Measurements from ENCODE around the gene FRMD4A. TPM values are rescaled to one million over a fixed set of nuclear protein-coding genes. Genes with fewer than 3 reads are reported as not detected.

Gene FRMD4A
- total RNA-seq, 1 donor from 2014 or later = 23.0 TPM

- DNase-seq (ENCODE audit: low read depth) = peak; percentile 89
These were observed 644.4 kb downstream of the FRMD4A start for GRCh38 chr10:13686331-13686752.

GRCh38 chr10:13685885-13686284 lies 644.8 kb downstream of the FRMD4A start:
- DNase-seq (ENCODE audit: low read depth) = no peak

- peak; percentile 51 for DNase-seq (ENCODE audit: low read depth)
These were observed 645.8 kb downstream of the FRMD4A start for GRCh38 chr10:13684806-13685482.

- peak; percentile 81 for DNase-seq (ENCODE audit: low read depth)
These were observed 646.4 kb downstream of the FRMD4A start for GRCh38 chr10:13684252-13684791.

- no peak for DNase-seq (ENCODE audit: low read depth)
These were observed 647.7 kb downstream of the FRMD4A start for GRCh38 chr10:13683017-13683416.

- no peak for DNase-seq (ENCODE audit: low read depth)
These were observed 648.8 kb downstream of the FRMD4A start for GRCh38 chr10:13681960-13682359.

GRCh38 chr10:13681528-13681927 lies 649.2 kb downstream of the FRMD4A start:
- no peak for DNase-seq (ENCODE audit: low read depth)

- DNase-seq (ENCODE audit: low read depth) = no peak
These were observed 649.6 kb downstream of the FRMD4A start for GRCh38 chr10:13681095-13681494.

- DNase-seq (ENCODE audit: low read depth) = no peak
These were observed 652.5 kb downstream of the FRMD4A start for GRCh38 chr10:13678101-13678843.

GRCh38 chr10:13674645-13675588 lies 655.8 kb downstream of the FRMD4A start:
- DNase-seq (ENCODE audit: low read depth) = no peak

- no peak for DNase-seq (ENCODE audit: low read depth)
These were observed 657.6 kb downstream of the FRMD4A start for GRCh38 chr10:13673156-13673555.

GRCh38 chr10:13672548-13672947 lies 658.2 kb downstream of the FRMD4A start:
- no peak for DNase-seq (ENCODE audit: low read depth)

GRCh38 chr10:13671904-13672303 lies 658.8 kb downstream of the FRMD4A start:
- no peak for DNase-seq (ENCODE audit: low read depth)

- no peak for DNase-seq (ENCODE audit: low read depth)
These were observed 660.4 kb downstream of the FRMD4A start for GRCh38 chr10:13670311-13670710.

- no peak for DNase-seq (ENCODE audit: low read depth)
These were observed 660.8 kb downstream of the FRMD4A start for GRCh38 chr10:13669901-13670300.

GRCh38 chr10:13669182-13669855 lies 661.4 kb downstream of the FRMD4A start:
- no peak for DNase-seq (ENCODE audit: low read depth)

- DNase-seq (ENCODE audit: low read depth) = peak; percentile 77
These were observed 662.6 kb downstream of the FRMD4A start for GRCh38 chr10:13668126-13668525.

- no peak for DNase-seq (ENCODE audit: low read depth)
These were observed 665.0 kb downstream of the FRMD4A start for GRCh38 chr10:13665516-13666262.

- no peak for DNase-seq (ENCODE audit: low read depth)
These were observed 669.5 kb downstream of the FRMD4A start for GRCh38 chr10:13661256-13661655.

- DNase-seq (ENCODE audit: low read depth) = no peak
These were observed 670.2 kb downstream of the FRMD4A start for GRCh38 chr10:13660551-13660920.
